Measurements from ENCODE around the gene STEAP2. TPM values are rescaled to one million over a fixed set of nuclear protein-coding genes. Genes with fewer than 3 reads are reported as not detected.

The STEAP2 gene
- total and polyA plus RNA-seq, 2 of the 4 experiments (the other 2 are of a cell fraction) = 1.8 to 3.9 TPM

DNA sequence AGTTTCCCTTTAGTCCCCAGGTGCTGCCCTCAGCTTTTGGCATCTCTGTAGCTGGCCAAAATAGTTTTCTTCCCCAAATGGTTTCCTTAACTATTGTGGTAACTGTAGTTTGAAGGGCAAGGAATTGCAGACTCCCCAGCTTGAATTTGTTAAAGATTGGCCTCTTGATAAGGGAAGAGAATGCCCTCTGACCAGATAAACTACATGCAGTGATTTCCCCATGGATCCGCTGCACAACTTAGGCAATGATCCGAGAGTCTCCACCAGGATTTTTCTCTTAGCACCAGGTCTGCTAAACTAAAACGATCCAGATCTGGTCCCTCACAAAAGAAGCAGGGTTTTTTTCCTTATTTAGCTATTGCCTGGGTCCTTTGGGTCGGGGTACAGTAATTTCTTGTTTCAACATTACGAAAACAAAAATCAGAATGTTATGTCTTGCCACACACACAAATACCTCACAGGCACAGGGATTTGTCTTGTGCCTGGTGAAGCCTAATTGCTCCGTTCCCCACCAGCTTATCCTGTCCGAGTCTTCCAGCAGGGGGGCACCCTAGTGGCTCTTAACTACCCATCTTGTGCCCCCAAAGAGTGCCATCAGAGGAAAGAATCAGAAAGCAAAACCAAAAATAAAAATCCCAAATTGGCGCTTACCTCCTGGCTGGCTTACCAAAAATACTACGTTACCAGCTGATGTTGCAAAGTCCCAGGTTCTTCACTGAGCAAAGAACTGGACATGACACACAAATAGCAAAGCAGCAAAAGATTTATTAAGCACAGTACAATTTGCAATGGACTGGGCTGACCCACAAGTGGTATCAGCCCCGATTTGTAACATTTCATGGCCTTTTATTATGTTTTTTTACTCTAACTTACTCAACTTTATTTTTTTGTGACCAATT lies 16.4 kb upstream of the STEAP2 start:
- intact Hi-C loops (cut with micrococcal nuclease) = no loop called here
- WGBS, 2 experiments (ENCODE audit: extremely low coverage in 2 of 2, insufficient read length in 1 of 2) = 57% methylated on average over 5 of the region's 10 CpGs; no CpG with 5 or more reads in 1 of the 2 experiments
- H4K20me1 ChIP-seq (ENCODE audit: insufficient read depth, low read length) = no peaks in the 10 kb centered on the region
- no peaks in the 10 kb centered on the region; the same call in 1 of the 2 replicates for H3K27me3 ChIP-seq (ENCODE audit: control insufficient read depth, insufficient read depth, low read length)
- no peak overlapping the region for H3K9ac ChIP-seq (ENCODE audit: low read depth, low read length)
- no peak overlapping the region for H3K4ac ChIP-seq (ENCODE audit: low read depth, low read length)
- H4K8ac ChIP-seq (ENCODE audit: low read depth in 2 of 2, low read length in 2 of 2) = no peak overlapping the region
- H3K4me2 ChIP-seq (ENCODE audit: low read depth, low read length) = no peak overlapping the region
- TF ChIP-seq RFX5 (IDR thresholded peaks at IDR 0.05; ENCODE audit: low read depth, low read length) (no peak), POLR2A (IDR thresholded peaks at IDR 0.05; ENCODE audit: low read depth, low read length) (no peak), FOS (IDR thresholded peaks at IDR 0.05; ENCODE audit: low read depth, low read length) (no peak), CHD1 (IDR thresholded peaks at IDR 0.05; ENCODE audit: low read depth, low read length) (no peak), RCOR1 (IDR thresholded peaks at IDR 0.05; ENCODE audit: insufficient replicate concordance, low read length) (no peak)
- TF ChIP-seq, protein P1, sequence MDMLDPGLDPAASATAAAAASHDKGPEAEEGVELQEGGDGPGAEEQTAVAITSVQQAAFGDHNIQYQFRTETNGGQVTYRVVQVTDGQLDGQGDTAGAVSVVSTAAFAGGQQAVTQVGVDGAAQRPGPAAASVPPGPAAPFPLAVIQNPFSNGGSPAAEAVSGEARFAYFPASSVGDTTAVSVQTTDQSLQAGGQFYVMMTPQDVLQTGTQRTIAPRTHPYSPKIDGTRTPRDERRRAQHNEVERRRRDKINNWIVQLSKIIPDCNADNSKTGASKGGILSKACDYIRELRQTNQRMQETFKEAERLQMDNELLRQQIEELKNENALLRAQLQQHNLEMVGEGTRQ (IDR thresholded peaks at IDR 0.05; ENCODE audit: low read depth, low read length) = no peak
- TF ChIP-seq, protein P2, sequence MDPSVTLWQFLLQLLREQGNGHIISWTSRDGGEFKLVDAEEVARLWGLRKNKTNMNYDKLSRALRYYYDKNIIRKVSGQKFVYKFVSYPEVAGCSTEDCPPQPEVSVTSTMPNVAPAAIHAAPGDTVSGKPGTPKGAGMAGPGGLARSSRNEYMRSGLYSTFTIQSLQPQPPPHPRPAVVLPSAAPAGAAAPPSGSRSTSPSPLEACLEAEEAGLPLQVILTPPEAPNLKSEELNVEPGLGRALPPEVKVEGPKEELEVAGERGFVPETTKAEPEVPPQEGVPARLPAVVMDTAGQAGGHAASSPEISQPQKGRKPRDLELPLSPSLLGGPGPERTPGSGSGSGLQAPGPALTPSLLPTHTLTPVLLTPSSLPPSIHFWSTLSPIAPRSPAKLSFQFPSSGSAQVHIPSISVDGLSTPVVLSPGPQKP (IDR thresholded peaks at IDR 0.05; ENCODE audit: borderline replicate concordance, low read depth, low read length) = no peak
- no peak overlapping the region for H2AFZ ChIP-seq (replicated peaks; ENCODE audit: low read length, poor library complexity)
- POLR2A ChIA-PET (ENCODE audit: unreplicated experiment) = no interaction called here
- H3K23ac ChIP-seq (ENCODE audit: low read depth, low read length) = no peak overlapping the region
- no peak overlapping the region for H2BK15ac ChIP-seq (ENCODE audit: low read depth, low read length)
- H4K91ac ChIP-seq (ENCODE audit: insufficient read depth, low read depth, low read length) = no peak overlapping the region
- ATAC-seq (ENCODE audit: low read depth) = no peak
- no peak overlapping the region for H3K14ac ChIP-seq (replicated peaks; ENCODE audit: low read depth, low read length)
- in situ Hi-C loops (cut with MboI; ENCODE audit: low sequenced_read_pairs) = no loop called here
- H3K9me3 ChIP-seq (ENCODE audit: control insufficient read depth, insufficient read depth, low read length) = no peaks in the 10 kb centered on the region
- dilution Hi-C loops (cut with HindIII; ENCODE audit: low sequenced_read_pairs, unreplicated experiment) = no loop called here
- no peak overlapping the region for H2BK120ac ChIP-seq (ENCODE audit: low read depth, low read length)
- no TSS peak for BruUV-seq (replicated peaks)
- H2BK20ac ChIP-seq (ENCODE audit: low read depth, low read length) = no peak overlapping the region
- no peak overlapping the region for H3K18ac ChIP-seq (ENCODE audit: low read depth, low read length)
- H2AK9ac ChIP-seq (replicated peaks; ENCODE audit: low read depth, low read length, poor library complexity) = no peak overlapping the region
- H3K4me1 ChIP-seq (ENCODE audit: control insufficient read depth, insufficient read depth, low read length) = no peaks in the 10 kb centered on the region
- H3K56ac ChIP-seq (ENCODE audit: extremely low read depth, insufficient read depth, low read length) = no peak overlapping the region
- no peak overlapping the region for H3K27ac ChIP-seq (ENCODE audit: insufficient read depth, low read length)
- no peak for DNase-seq
- no peaks in the 10 kb centered on the region for H3K36me3 ChIP-seq (ENCODE audit: control insufficient read depth, insufficient read depth, low read length)
- no peak overlapping the region for H4K5ac ChIP-seq (ENCODE audit: low read depth, low read length)
- H2AK5ac ChIP-seq (ENCODE audit: low read depth, low read length) = no peak overlapping the region
- no peaks in the 10 kb centered on the region for H3K9me1 ChIP-seq (ENCODE audit: insufficient read depth, low read length)
- H3K79me1 ChIP-seq (ENCODE audit: low read depth in 1 of 2, low read length in 2 of 2) = no peaks in the 10 kb centered on the region
- H2BK5ac ChIP-seq (ENCODE audit: low read depth, low read length, poor library complexity, severe bottlenecking) = no peak overlapping the region
- CTCF ChIA-PET = no interaction called here
- no peak overlapping the region for H3K4me3 ChIP-seq (ENCODE audit: insufficient read depth, low read depth, low read length)

All from IMR-90 (cell line).